Astrocyte of the cerebellum (primary cell): Measurements from ENCODE around the gene TBC1D14.

Experiments used
- DNase-seq: peaks from one replicate; pipeline ENCODE4 v3.0.0-alpha.2; 2011; ENCODE audit warnings: low read depth
- H3K4me3 ChIP-seq: 2 replicates; pipeline ENCODE4 v1.5.1; 2011; ENCODE audit warnings: mild to moderate bottlenecking, low read depth, low read length, moderate library complexity
- in situ Hi-C: cut with HindIII; loops from 2 replicates; pipeline ENCODE4 v1.10.0; 2017; ENCODE audit warnings: low sequenced_read_pairs
- TF ChIP-seq, protein P1 (sequence below): IDR thresholded peaks from 2 replicates; pipeline ENCODE4 v1.5.1; 2012; ENCODE audit warnings: low read length, low read depth, moderate library complexity, mild to moderate bottlenecking; ENCODE audit errors: missing control alignments

TBC1D14 gene

GRCh38 chr4:7007944-7008343 lies 98.3 kb downstream of the TBC1D14 start:
- DNase-seq: no peak
- in situ Hi-C loops: no loop called here
- TF ChIP-seq, protein P1, sequence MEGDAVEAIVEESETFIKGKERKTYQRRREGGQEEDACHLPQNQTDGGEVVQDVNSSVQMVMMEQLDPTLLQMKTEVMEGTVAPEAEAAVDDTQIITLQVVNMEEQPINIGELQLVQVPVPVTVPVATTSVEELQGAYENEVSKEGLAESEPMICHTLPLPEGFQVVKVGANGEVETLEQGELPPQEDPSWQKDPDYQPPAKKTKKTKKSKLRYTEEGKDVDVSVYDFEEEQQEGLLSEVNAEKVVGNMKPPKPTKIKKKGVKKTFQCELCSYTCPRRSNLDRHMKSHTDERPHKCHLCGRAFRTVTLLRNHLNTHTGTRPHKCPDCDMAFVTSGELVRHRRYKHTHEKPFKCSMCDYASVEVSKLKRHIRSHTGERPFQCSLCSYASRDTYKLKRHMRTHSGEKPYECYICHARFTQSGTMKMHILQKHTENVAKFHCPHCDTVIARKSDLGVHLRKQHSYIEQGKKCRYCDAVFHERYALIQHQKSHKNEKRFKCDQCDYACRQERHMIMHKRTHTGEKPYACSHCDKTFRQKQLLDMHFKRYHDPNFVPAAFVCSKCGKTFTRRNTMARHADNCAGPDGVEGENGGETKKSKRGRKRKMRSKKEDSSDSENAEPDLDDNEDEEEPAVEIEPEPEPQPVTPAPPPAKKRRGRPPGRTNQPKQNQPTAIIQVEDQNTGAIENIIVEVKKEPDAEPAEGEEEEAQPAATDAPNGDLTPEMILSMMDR: no peak

DNA sequence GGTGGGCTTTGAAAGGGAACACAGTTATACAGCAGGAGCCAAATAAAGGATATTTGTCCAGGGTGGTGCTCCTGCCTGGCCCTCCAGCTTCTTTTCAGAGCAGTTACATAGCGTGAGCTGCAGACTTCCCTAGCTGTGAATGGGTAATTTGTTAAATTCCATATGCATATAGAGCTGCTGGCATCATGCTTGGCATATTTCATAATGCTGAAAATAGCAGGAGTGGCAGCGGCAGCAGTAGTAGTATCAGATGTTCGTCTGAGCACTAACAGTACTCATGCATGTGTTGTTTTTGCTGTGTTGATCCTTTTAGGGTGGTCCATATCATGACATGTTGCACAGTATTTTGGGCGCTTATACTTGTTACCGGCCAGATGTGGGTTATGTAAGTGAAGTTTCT lies 99.9 kb downstream of the TBC1D14 start:
- in situ Hi-C loops: no loop called here
- H3K4me3 ChIP-seq: no peak overlapping the region
- no peak for DNase-seq
- TF ChIP-seq, protein P1: no peak

More at GRCh38 chr4:7007944-7008343, 98.3 kb downstream of the TBC1D14 start:
- H3K4me3 ChIP-seq: no peak overlapping the region

DNA sequence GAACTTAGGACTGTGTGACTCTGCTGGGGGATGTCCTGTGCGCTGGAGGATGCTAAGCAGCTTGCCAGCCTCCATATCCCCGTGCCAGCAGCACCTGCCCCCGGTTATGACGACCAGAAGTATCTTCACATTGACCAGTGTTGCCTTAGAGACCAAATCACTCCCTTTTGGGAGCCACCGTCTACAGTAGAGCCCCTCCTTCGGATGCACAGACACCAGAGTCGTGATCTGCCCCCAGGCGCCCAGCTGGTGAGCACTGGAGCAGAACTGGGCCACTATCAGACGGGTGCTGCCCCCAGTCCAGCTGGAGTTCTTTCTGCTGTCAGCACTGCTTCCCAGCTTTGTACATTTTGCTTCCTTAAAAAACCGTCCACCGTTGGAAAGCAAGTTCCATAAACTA lies 103.5 kb downstream of the TBC1D14 start:
- no peak for DNase-seq
- TF ChIP-seq, protein P1: no peak
- H3K4me3 ChIP-seq: no peak overlapping the region
- in situ Hi-C loops: no loop called here

GRCh38 chr4:7014815-7015214 lies 105.2 kb downstream of the TBC1D14 start:
- H3K4me3 ChIP-seq: no peak overlapping the region
- DNase-seq: no peak
- TF ChIP-seq, protein P1: no peak
- in situ Hi-C loops: no loop called here

DNA sequence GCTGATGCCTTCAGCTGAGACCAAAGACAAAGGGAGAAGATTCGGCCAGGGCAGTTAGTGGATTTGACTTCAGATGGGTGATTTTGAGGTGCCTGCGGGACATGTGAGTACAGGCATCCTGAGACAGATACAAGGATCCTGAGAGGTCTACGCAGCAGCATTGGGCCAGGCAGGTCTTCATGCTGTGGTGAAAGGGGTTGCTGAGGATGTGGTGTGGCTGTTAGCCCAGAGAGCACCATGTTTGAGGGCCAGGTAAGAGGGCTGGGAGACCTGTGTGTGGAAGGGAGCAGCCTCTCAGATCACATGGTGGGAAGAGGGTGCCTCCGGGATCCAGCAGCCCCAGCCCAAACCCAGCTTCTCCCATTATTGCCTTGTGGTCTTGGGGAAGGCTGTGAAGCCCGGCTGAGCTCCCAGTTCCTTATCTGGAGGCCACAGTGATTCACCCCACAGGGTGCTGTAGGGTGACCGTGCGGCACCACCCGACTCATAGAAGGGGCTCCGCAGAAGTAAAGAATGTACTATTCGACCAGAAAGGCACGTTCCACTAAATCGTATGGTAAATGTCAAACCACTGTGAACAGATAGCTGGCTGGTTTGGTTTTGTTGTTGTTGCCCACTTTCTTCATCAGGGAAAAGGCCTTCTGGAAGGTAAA lies 105.9 kb downstream of the TBC1D14 start:
- in situ Hi-C loops: no loop called here
- TF ChIP-seq, protein P1: no peak
- DNase-seq: no peak
- no peak overlapping the region for H3K4me3 ChIP-seq

DNA sequence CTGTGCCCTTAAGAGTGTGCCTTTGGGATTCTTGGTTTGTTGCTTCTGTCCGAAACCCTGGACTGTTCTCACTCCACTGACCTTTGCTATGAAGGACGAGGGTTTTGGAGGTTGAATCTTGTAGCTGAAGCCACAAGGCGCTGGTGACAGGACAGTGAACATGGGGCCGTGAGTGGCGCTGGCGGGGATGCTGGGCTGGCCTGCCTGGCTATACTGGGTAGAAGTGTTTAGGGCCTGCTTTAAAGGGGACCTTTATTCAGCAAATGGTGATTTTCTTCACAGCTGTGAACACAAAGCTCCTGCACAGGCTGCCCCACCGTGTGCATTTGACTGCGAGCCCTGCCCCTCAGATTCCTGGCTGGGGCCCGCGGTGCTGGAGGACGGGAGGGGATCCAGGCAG lies 106.5 kb downstream of the TBC1D14 start:
- TF ChIP-seq, protein P1: no peak
- in situ Hi-C loops: no loop called here
- H3K4me3 ChIP-seq: no peak overlapping the region
- no peak for DNase-seq

- H3K4me3 ChIP-seq: no peak overlapping the region
- no peak for DNase-seq
- TF ChIP-seq, protein P1: no peak
- in situ Hi-C loops: no loop called here
Observed at GRCh38 chr4:7016512-7016911, 106.9 kb downstream of the TBC1D14 start.
